ENCODE data around the gene TRABD. TPM values are rescaled to one million over a fixed set of nuclear protein-coding genes. Genes with fewer than 3 reads are reported as not detected.

The TRABD gene
- polyA plus RNA-seq, 4 donors, result 43.3 to 84.6 (median 66.9) TPM

GRCh38 chr22:50211147-50211546 lies 25.4 kb downstream of the TRABD start:
- H3K27ac ChIP-seq (ENCODE audit: low read depth in 1 of 3, low read length in 2 of 3), result no peak overlapping the region
- H3K4me1 ChIP-seq (ENCODE audit: control insufficient read depth in 3 of 3, insufficient read depth in 2 of 3, low read depth in 1 of 3, low read length in 2 of 3), result no peaks in the 10 kb centered on the region
- no peaks in the 10 kb centered on the region for H3K27me3 ChIP-seq (ENCODE audit: control insufficient read depth in 3 of 3, insufficient read depth in 3 of 3, low read length in 3 of 3)
- H3K4me3 ChIP-seq (ENCODE audit: low read depth in 1 of 3, low read length in 3 of 3), result no peak overlapping the region
- FAIRE-seq, result no peak
- peaks cover 3 to 92% (median 16%) of the 10 kb centered on the region in 3 donors for H3K36me3 ChIP-seq (ENCODE audit: control insufficient read depth in 3 of 3, insufficient read depth in 2 of 3, low read depth in 1 of 3, low read length in 3 of 3)
- H3K9me3 ChIP-seq (ENCODE audit: control insufficient read depth in 2 of 2, insufficient read depth in 1 of 2, low read depth in 1 of 2, low read length in 1 of 2), result no peaks in the 10 kb centered on the region
- no peak for DNase-seq
- WGBS, 3 donors, result 89 to 91% (median 90%) methylated on average over 14 of the region's 14 CpGs

GRCh38 chr22:50213263-50213662 lies 27.6 kb downstream of the TRABD start:
- Histone ChIP-seq H3K4me1 (ENCODE audit: control insufficient read depth in 3 of 3, insufficient read depth in 2 of 3, low read depth in 1 of 3, low read length in 2 of 3) (no peaks in the 10 kb centered on the region), H3K4me3 (ENCODE audit: low read depth in 1 of 3, low read length in 3 of 3) (no peak overlapping the region), H3K9me3 (ENCODE audit: control insufficient read depth in 2 of 2, insufficient read depth in 1 of 2, low read depth in 1 of 2, low read length in 1 of 2) (no peaks in the 10 kb centered on the region), H3K27me3 (ENCODE audit: control insufficient read depth in 3 of 3, insufficient read depth in 3 of 3, low read length in 3 of 3) (no peaks in the 10 kb centered on the region), H3K36me3 (ENCODE audit: control insufficient read depth in 3 of 3, insufficient read depth in 2 of 3, low read depth in 1 of 3, low read length in 3 of 3) (peaks cover 5 to 92% (median 22%) of the 10 kb centered on the region in 3 donors), H3K27ac (ENCODE audit: low read depth in 1 of 3, low read length in 2 of 3) (no peak overlapping the region)
- WGBS, 3 donors, result 95 to 98% (median 97%) methylated on average over 9 of the region's 9 CpGs
- FAIRE-seq (no peak), DNase-seq (no peak)

GRCh38 chr22:50215297-50216054 lies 29.8 kb downstream of the TRABD start:
- Histone ChIP-seq H3K27me3 (ENCODE audit: control insufficient read depth in 3 of 3, insufficient read depth in 3 of 3, low read length in 3 of 3) (no peaks in the 10 kb centered on the region), H3K9me3 (ENCODE audit: control insufficient read depth in 2 of 2, insufficient read depth in 1 of 2, low read depth in 1 of 2, low read length in 1 of 2) (no peaks in the 10 kb centered on the region), H3K27ac (ENCODE audit: low read depth in 1 of 3, low read length in 2 of 3) (no peak overlapping the region), H3K4me3 (ENCODE audit: low read depth in 1 of 3, low read length in 3 of 3) (no peak overlapping the region), H3K4me1 (ENCODE audit: control insufficient read depth in 3 of 3, insufficient read depth in 2 of 3, low read depth in 1 of 3, low read length in 2 of 3) (no peaks in the 10 kb centered on the region), H3K36me3 (ENCODE audit: control insufficient read depth in 3 of 3, insufficient read depth in 2 of 3, low read depth in 1 of 3, low read length in 3 of 3) (peaks cover 5 to 92% (median 20%) of the 10 kb centered on the region in 3 donors)
- 72 to 78% (median 77%) methylated on average over 14 to 17 of the region's 17 CpGs for WGBS, 3 donors
- FAIRE-seq, result no peak
- DNase-seq, result no peak

- Histone ChIP-seq H3K36me3 (ENCODE audit: control insufficient read depth in 3 of 3, insufficient read depth in 2 of 3, low read depth in 1 of 3, low read length in 3 of 3) (peaks cover 5 to 92% (median 18%) of the 10 kb centered on the region in 3 donors), H3K27me3 (ENCODE audit: control insufficient read depth in 3 of 3, insufficient read depth in 3 of 3, low read length in 3 of 3) (no peaks in the 10 kb centered on the region), H3K27ac (ENCODE audit: low read depth in 1 of 3, low read length in 2 of 3) (no peak overlapping the region), H3K4me3 (ENCODE audit: low read depth in 1 of 3, low read length in 3 of 3) (no peak overlapping the region), H3K9me3 (ENCODE audit: control insufficient read depth in 2 of 2, insufficient read depth in 1 of 2, low read depth in 1 of 2, low read length in 1 of 2) (no peaks in the 10 kb centered on the region), H3K4me1 (ENCODE audit: control insufficient read depth in 3 of 3, insufficient read depth in 2 of 3, low read depth in 1 of 3, low read length in 2 of 3) (no peaks in the 10 kb centered on the region)
- FAIRE-seq (no peak), DNase-seq (no peak)
- WGBS, 3 donors, result 86 to 89% (median 88%) methylated on average over 15 of the region's 15 CpGs
Observed at GRCh38 chr22:50216055-50216683, 30.5 kb downstream of the TRABD start.

GRCh38 chr22:50216684-50217520 lies 31.2 kb downstream of the TRABD start:
- no peak for FAIRE-seq
- H3K36me3 ChIP-seq (ENCODE audit: control insufficient read depth in 3 of 3, insufficient read depth in 2 of 3, low read depth in 1 of 3, low read length in 3 of 3), result peaks cover 5 to 94% (median 16%) of the 10 kb centered on the region in 3 donors
- H3K27ac ChIP-seq (ENCODE audit: low read depth in 1 of 3, low read length in 2 of 3), result no peak overlapping the region
- WGBS, 3 donors, result 94 to 95% (median 94%) methylated on average over 53 to 57 of the region's 57 CpGs
- DNase-seq, result no peak
- H3K4me1 ChIP-seq (ENCODE audit: control insufficient read depth in 3 of 3, insufficient read depth in 2 of 3, low read depth in 1 of 3, low read length in 2 of 3), result no peaks in the 10 kb centered on the region
- no peaks in the 10 kb centered on the region for H3K9me3 ChIP-seq (ENCODE audit: control insufficient read depth in 2 of 2, insufficient read depth in 1 of 2, low read depth in 1 of 2, low read length in 1 of 2)
- no peak overlapping the region for H3K4me3 ChIP-seq (ENCODE audit: low read depth in 1 of 3, low read length in 3 of 3)
- no peaks in the 10 kb centered on the region for H3K27me3 ChIP-seq (ENCODE audit: control insufficient read depth in 3 of 3, insufficient read depth in 3 of 3, low read length in 3 of 3)

- no peak for DNase-seq
- no peak for FAIRE-seq
- Histone ChIP-seq H3K9me3 (ENCODE audit: control insufficient read depth in 2 of 2, insufficient read depth in 1 of 2, low read depth in 1 of 2, low read length in 1 of 2) (no peaks in the 10 kb centered on the region), H3K4me3 (ENCODE audit: low read depth in 1 of 3, low read length in 3 of 3) (no peak overlapping the region), H3K27ac (ENCODE audit: low read depth in 1 of 3, low read length in 2 of 3) (no peak overlapping the region), H3K4me1 (ENCODE audit: control insufficient read depth in 3 of 3, insufficient read depth in 2 of 3, low read depth in 1 of 3, low read length in 2 of 3) (no peaks in the 10 kb centered on the region), H3K36me3 (ENCODE audit: control insufficient read depth in 3 of 3, insufficient read depth in 2 of 3, low read depth in 1 of 3, low read length in 3 of 3) (peaks cover 5 to 97% (median 19%) of the 10 kb centered on the region in 3 donors), H3K27me3 (ENCODE audit: control insufficient read depth in 3 of 3, insufficient read depth in 3 of 3, low read length in 3 of 3) (no peaks in the 10 kb centered on the region)
- WGBS, 3 donors, result 87 to 91% (median 88%) methylated on average over 21 of the region's 21 CpGs
Observed at GRCh38 chr22:50217543-50218152, 31.9 kb downstream of the TRABD start.

- H3K9me3 ChIP-seq (ENCODE audit: control insufficient read depth in 2 of 2, insufficient read depth in 1 of 2, low read depth in 1 of 2, low read length in 1 of 2), result no peaks in the 10 kb centered on the region
- WGBS, 3 donors, result 77 to 84% (median 78%) methylated on average over 39 to 43 of the region's 43 CpGs
- no peak overlapping the region for H3K4me3 ChIP-seq (ENCODE audit: low read depth in 1 of 3, low read length in 3 of 3)
- DNase-seq, result no peak
- no peak for FAIRE-seq
- no peaks in the 10 kb centered on the region for H3K4me1 ChIP-seq (ENCODE audit: control insufficient read depth in 3 of 3, insufficient read depth in 2 of 3, low read depth in 1 of 3, low read length in 2 of 3)
- H3K27me3 ChIP-seq (ENCODE audit: control insufficient read depth in 3 of 3, insufficient read depth in 3 of 3, low read length in 3 of 3), result no peaks in the 10 kb centered on the region
- no peak overlapping the region for H3K27ac ChIP-seq (ENCODE audit: low read depth in 1 of 3, low read length in 2 of 3)
- peaks cover 5 to 98% (median 19%) of the 10 kb centered on the region in 3 donors for H3K36me3 ChIP-seq (ENCODE audit: control insufficient read depth in 3 of 3, insufficient read depth in 2 of 3, low read depth in 1 of 3, low read length in 3 of 3)
Observed at GRCh38 chr22:50218153-50218995, 32.7 kb downstream of the TRABD start.

Measured in small intestine (tissue), 7 donors.